KG1 (cell line): ENCODE measurements around the gene ETFB.

Experiments
- DNase-seq: peaks from one replicate; lab custom pipeline; 2025; lab: John Stamatoyannopoulos, UW

ETFB gene

GRCh38 chr19:51295382-51296126 is 70.6 kb downstream of the ETFB start:
- DNase-seq = no peak
